GM18505 (cell line): ENCODE measurements around the gene SHANK1.
"Not testable (repeated sequence)": the region's sequence is repeated elsewhere in the genome, so short reads cannot be mapped to it uniquely, and the experiment has no call there.

Source experiments
- ATAC-seq: cut with Tn5 transposase; IDR thresholded peaks from one replicate; pipeline ENCODE4 v1.9.1; 2021; ENCODE audit not compliant: unreplicated experiment
- POLR2A ChIP-seq: IDR thresholded peaks from 4 replicates; pipeline ENCODE4 v1.6.1; 2011; ENCODE audit warnings: borderline replicate concordance; ENCODE audit not compliant: insufficient read depth, insufficient read length; ENCODE audit errors: extremely low read depth

Gene SHANK1

DNA sequence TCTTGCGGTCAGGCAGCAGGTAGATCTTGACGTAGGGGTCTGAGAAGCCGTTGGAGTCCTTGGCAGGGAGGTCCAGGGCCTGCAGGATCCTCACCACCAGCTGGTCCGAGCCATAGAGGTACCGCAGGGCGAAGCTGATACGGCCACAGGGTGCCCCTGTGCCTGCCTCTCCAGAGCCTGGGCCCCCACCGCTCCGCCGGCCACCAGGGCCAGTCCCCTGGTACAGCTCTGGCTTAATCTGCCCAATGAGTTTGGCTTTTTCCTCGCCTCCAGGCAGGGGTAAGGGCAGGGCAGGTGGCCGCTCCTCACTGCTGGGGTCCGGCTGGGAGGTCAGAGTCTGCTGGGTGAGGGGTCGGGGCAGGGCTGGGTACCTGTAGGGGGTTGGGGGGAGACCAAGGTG lies 89.8 kb downstream of the SHANK1 start:
- TF ChIP-seq POLR2A = no peak
- ATAC-seq = no peak

DNA sequence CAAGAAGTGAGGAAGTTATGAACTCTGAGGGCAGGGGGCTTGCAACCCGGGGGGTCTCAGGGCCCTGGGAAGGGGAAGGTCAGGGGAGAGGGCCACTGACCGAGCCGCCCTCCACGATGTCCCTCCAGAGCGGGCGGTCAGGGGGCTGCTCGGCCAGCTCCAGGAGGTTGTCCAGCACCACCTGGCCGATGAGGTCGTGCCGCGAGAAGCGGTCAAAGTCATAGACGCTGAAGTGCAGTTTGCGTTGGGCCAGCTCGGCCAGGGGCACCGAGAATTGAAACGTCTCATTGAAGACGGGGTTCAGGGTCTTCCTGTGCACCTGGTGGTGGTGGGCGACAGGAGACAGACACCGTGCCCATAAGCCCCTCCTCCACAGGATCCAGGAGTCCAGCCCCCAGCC lies 90.4 kb downstream of the SHANK1 start:
- no peak for TF ChIP-seq POLR2A
- no peak for ATAC-seq

DNA sequence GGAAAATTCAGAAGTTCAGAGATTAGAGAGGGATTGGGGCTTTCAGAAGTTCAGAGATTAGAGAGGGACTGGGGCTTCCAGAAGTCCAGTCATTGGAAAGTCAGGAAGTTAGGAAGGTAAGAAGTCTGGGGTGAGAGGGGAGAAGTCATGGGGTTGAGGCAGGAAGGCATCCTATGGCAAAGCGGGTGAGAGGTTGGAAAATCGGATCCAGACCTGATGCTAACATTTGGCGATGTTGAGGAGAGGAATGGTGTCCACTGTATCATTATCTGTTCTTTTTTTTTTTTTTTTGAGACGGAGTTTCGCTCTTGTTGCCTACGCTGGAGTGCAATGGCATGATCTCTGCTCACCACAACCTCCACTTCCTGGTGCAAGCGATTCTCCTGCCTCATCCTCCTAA lies 91.1 kb downstream of the SHANK1 start:
- TF ChIP-seq POLR2A = no peak
- no peak for ATAC-seq

DNA sequence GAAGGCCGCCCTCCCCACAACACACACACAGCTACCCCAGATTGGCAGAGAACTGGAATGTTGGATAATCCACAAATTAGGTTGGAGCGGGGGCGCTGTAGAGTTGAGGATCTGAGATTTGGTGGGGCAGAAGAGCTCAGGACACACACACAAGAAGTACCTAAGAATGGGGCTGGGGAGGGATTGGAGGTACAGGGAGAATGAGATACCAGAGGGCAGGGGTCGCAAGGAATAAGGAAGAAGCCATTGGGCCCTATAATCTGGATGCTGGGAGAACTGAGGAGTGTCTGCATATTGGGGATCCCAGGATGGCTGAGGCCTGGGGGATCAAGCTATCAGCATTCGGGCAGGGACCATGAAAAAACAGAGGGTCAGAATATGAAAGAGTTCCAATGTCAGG lies 91.5 kb downstream of the SHANK1 start:
- ATAC-seq = no peak
- TF ChIP-seq POLR2A = no peak

DNA sequence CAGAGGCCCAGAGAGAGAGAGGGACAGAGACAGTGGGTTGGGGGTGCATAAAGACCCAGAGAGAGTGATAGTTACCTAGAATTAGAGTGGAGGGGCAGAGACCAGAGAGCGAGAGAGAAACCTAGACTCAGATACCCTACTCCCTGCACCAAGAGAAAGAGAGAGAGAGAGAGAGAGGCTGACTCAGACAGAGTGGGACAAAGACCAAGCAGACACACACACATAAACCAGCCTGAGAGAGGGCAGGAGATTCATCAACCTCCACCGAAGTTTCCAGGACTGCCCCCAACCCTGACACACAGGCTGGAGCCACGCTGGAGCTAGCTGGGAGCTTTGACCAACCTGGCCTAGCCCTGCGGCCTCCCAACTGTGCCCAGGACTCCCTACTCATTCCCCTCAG lies 92.8 kb downstream of the SHANK1 start:
- no peak for ATAC-seq
- no peak for TF ChIP-seq POLR2A

DNA sequence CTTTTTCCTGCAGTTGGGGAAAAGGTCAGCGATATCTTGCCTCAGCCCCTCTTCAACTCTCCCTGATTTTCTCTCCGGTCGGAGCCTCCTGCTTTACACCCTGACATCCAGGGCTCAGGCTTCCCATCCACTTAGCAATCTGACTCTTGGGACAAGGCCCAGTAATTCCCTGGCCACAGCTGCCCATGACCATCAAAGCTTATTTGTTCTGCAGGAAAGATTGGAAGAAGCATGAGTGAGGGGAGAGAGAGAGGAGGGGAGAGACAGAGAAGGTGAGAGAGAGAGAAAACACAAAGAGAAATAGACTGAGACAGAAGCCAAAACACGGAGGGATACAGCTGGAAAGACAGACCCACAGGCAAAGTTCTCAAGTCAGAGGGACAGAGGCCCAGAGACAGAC lies 93.6 kb downstream of the SHANK1 start:
- no peak for TF ChIP-seq POLR2A
- ATAC-seq = no peak

DNA sequence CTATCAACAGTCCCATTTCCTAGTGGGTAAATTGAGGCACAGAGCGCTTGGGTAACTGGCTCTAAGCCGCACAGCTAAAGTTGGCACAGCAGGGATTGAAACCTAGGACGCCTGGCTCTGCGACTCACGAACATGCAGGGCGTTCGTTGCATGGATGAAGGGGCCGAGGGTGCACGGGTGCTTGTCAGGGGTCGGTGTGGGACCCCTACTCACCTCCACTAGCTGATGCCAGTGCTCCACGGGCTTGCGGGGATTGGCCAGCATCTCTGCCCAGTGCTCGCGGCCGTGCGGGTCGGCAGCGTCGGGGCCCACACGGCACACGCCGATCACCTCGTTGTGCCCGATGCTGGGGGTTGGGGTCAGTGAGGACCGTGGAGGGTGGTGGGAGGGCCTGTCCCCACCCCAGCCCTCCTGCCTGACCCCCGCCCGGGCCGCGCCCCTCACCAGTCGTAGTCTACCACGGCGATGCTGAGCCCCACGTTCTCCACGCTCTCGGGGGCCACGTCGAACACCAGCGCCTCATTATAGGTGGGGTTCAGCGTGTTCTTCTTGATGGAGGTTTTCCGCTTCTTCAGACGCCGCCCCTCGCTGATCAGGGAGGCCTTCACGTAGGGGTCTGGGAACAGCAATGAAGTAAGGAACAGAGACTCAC lies 94.5 kb downstream of the SHANK1 start:
- no peak for TF ChIP-seq POLR2A
- ATAC-seq = no peak

DNA sequence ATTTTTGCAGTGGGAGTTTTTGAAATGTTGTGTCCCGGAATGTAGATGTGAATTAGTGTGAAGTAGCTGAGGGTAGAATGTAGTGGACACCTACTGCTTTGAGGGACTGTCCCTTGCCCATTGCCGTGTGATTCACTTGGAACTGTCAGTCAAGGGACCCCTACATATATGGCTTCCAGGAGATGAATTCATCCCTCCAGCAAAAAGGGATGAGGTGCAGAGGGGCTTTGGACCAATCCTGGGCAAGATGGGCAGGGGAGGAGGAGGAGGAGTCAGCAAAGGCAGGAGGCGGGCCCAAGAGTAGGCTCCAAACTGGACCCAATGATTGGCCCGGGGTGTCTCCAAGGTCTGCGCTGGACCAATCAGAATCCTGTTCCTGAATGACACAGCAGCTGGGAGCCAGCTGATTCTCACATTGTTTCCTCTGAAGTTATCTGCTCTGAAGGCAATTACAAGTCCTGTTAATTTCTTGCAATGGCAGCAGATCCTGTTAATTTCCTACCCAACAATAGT lies 99.2 kb downstream of the SHANK1 start:
- not testable (repeated sequence) for ATAC-seq

DNA sequence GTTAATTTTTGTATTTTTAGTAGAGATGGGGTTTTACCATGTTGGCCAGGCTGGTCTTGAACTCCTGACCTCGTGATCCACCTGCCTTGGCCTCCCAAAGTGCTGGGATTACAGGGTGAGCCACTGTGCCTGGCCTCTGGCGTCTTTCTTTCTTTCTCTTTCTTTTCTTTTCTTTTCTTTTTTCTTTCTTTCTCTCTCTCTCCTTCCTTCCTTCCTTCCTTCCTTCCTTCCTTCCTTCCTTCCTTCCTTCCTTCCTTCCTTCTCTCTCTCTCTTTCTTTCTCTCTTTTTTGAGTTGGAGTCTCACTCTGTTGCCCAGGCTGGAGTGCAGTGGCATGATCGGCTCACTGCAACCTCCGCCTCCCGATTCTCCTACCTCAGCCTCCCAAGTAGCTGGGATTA lies 100.4 kb downstream of the SHANK1 start:
- ATAC-seq = not testable (repeated sequence)

DNA sequence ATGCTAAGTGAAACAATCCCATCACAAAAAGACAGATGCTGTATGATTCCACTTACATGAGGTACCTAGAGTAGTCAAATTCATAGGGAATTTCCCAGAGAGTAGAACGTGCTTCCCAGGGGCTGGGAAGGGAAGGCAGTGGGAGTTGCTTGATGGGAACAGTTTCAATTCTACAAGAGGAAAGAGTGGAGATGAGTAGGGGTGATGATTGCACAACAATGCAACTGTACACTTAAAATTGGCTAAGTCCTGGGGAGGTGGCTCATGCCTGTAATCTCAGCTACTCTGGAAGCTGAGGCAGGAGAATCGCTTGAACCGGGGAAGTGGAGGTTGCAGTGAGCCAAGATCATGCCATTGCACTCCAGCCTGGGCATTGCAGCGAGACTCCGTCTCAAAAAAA lies 101.2 kb downstream of the SHANK1 start:
- ATAC-seq = not testable (repeated sequence)

DNA sequence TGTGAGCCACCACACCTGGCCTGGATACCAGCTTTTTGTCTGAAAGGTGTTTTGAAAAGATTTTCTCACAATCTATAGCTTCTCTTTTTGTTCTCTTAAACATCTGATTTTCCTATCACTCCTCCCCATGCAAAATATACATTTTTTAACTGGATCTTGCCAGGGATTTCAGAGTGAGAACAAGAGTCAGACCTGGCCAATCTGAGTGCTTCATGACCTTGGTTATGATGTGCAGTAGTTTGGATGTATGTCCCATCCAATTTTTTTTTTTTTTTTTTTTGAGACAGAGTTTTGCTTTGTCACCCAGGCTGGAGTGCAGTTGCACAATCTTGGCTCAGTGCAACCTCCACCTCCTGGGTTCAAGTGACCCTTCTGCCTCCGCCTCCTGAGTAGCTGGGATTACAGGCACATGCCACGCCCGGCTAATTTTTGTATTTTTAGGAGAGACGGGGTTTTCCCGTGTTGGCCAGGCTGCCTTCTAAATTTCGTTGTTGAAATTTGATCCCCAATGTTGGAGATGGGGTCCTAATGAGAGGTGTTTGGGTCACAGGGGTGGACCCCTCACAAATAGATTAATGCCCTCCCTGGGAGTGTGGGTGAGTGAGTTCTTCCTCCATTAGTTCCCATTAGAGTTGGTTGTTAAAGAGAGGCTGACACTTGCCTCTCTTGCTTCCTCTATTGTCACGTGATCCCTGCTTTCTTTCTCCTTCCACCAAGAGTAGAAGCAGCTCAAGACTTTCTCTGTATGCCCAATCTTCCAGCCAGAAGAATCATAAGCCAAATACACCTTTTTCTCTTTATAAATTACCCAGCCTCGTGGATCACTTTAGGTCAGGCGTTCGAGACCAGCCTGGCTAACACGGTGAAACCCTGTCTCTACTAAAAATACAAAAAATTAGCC lies 106.8 kb downstream of the SHANK1 start:
- ATAC-seq = not testable (repeated sequence)
